GM18873 (cell line): ENCODE results near the gene ADPRM.

Experiments used
- ATAC-seq: cut with Tn5 transposase; IDR thresholded peaks from one replicate; pipeline ENCODE4 v1.9.1; 2021; ENCODE audit warnings: mild to moderate bottlenecking, moderate library complexity, moderate number of reproducible peaks; ENCODE audit not compliant: unreplicated experiment, low FRiP score

ADPRM gene

DNA sequence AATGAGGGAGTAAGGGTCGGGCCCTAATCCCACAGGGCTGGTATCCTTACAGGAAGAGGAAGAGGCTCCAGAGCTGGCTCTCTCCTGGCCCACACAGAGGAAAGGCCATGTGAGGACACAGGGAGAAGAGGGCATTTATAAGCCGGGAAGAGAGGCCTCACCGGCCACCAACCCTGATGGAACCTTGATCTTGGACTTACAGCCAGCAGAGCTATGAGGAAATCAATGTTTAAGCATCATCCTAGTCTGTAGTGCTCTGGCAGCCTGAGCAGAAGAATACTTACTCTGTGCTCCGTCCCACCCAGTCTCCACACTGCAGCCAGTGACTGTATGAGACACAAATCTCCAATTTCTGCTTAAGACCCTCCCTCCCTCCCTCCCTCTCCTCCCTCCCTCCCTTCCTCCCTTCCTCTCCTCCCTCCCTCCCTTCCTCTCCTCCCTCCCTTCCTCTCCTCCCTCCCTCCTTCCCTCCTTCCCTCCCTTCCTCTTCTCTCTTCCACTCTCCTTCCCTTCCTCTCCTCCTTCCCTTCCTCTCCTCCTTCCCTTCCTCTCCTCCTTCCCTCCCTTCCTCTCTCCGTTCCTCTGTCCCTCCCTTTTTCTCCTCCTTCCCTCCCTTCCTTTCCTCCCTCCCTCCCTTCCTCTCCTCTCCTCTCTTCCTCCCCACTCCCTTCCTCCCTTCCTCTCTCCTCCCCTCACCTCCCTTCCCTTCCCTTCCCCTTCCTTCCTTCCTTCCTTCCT lies 41.3 kb downstream of the ADPRM start:
- ATAC-seq, result no peak

DNA sequence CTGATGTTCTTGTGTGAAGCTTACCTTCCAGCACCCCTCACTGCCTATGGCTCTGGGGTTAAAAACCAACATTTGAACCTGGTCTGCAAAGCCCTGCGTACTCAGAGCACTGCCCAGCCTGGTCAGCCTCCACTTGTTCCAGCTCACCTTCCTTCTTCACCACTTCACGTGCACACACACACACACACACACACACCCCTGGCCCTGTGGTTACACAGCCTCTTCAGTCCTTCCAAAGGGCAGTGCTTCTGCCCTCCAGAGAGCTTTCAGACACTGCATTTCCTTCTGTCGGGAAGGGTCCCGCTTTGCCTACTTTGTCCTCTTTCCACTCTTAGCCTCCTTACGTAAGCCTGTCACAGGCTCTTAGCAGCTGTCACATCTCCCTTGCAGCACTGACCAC lies 42.0 kb downstream of the ADPRM start:
- ATAC-seq, result no peak

DNA sequence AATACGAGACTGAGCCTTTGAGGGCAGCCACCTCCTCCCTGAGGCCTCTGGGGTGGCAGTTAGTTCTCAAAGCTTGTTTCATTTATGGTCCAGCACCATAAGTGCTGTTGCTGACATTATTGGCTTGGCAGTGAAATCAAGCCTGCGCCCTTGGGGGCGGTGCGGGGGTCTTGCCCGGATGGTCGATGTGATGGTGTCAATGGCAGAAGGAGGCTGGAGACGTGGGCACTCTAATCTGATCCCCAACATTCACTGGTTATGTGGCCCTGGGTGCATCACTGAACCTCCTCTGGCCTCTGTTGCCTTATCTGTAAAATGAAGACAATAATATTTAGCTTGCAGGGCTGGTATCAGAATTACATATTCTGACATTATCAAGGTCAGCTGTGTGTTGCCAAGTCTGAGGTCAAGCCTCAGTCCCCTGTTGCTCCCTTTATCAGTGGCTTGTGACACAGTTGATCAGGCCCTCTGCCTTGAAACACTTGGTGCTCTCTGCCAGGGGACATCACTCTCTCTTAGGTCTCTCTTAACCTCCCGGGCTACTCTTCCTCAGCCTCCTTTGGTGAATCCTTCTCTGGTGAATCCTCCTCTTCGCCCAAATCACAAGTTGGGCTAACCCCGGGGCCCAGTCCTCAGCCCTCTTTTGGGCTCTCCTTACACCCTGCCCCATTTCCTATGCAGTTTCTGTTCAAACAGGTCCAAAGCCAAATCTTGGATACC lies 44.2 kb downstream of the ADPRM start:
- no peak for ATAC-seq

DNA sequence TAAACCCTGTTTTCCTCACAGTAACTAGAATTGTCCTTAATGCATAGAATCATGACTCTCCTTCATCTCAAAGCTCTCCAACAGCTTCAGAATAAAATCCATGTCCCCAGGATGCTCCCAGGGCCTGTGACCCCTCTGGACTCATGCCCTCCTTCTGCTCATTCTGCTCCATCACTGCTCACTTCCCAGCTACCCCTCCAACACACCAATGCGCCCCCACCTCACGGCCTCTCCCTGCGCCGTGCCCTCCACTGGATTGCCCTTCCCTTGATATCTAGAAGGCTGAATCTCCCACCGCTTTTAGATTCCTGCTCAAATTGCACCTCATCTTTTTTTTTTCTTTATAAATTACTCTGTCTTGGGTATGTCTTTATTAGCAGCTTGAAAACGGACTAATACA lies 45.0 kb downstream of the ADPRM start:
- ATAC-seq, result no peak

DNA sequence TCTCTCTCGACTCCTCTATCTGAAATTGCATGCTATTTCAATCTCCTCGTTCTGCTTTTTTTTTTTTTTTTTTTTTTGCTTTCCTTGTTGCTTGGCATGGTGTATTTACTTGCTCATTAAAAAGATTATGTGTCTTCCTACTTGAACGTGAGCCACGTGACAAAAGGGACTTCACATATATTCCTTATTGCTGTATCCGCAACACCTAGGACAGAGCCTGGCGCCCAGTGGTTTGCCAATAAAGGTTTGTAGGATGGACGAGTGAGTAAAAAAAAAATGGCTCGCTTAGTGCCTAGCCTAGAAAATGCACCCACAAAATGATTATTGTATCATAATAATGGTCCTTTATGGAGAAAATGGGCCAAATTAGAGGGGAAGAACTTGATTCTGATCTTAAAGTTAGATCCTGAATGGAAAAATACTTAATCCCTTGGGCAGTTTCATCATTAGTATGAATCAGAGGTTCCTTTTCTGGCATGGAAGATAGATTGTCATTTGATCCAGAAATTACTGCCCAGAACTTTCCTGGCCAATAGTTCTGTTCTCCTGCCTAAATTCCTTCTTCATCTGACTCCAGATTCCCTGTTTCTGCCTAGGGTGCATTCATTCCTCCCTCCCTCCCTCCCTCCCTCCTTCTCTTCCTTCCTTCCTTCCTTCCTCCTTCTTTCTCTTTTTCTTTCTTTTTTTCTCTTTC lies 46.1 kb downstream of the ADPRM start:
- no peak for ATAC-seq

DNA sequence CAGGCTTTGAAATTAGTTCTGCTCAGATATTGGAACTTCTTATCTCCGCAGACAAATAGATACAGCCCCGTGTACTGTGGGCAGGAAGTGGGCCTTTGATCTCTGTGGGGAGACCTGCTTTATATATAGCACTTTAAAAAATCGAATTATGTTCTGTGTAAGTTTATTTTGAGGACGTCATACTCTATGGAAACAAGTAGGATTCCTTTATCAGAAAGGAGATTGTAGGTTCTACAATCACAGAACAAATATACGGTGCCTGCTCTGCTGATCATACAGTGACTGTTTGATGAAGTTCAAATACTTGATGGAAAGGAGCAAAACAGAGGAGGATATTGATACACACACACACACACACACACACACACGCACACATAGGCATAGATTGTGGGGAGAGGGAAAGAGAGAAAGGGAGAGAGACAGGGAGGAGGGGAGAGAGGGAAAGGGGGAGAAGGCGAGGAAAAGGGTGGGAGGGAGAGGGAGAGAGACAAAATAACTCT lies 47.2 kb downstream of the ADPRM start:
- ATAC-seq, result no peak

DNA sequence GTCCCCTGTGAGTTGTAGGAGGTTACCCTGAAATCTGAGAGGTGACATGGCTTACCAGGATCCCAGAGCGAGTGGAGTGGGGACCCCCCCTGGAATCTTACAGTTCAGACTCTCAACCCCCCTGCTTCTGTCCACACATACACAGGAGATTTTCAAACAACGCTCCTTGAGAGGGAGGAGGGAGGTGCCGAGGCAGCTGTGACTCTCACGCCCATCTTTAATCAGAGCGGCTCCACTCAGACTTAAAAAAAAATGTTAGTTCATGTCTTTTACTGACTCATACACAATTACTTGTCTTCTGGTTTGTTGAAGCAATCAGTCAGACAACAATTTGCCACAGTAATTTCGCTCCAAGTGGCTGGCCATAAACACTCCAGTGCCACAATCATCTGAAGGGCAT lies 47.8 kb downstream of the ADPRM start:
- no peak for ATAC-seq

DNA sequence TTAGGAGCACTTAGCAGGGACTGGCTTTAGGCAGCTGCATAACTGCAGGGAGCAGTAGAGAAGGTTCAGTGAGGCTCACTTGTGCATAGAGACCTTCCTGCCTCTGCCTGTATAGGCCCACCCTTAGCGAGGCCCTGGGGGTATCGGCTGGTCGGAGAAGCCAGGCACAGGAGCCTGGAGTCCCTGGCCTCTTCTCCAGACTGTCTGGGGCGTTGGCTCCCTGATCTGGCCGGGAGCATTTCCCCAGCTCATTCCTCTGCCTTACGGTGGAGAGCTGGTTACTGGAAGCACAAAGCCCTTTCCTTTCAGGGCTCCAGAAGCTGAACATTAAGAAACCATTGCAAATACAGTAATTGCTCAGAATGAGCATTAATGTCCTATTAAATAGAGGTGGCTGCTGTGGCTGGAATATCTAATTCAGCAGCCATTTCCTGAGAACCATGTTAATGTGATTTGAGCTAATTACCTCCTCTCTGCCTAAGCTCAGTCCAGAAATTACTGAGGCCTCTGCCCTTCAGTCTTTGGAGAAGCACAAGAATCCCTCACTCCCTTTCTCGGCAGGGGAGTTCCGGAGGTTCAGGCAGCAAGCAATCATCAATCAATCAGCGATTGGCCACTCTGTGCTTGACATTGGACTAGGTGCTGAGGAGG lies 51.3 kb downstream of the ADPRM start:
- no peak for ATAC-seq

DNA sequence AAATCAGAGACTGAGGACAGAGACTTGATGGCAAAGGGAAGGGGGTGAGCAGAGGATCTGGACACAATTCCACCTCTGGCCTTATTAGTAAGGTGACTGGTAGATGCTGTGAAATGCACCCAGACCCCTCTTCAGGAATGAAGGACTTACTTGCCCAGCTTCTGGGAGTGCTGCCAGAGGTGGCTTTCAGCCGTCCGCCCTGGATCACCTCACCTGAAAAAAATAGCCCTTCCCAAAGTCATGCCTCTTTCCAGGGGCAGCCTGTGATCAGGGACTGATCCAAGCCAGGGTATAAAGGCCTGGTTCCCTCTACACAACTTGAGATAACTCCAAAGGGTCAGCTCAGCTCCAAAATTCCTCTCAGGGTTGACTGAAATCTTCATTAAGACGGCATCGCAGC lies 52.8 kb downstream of the ADPRM start:
- ATAC-seq, result no peak

DNA sequence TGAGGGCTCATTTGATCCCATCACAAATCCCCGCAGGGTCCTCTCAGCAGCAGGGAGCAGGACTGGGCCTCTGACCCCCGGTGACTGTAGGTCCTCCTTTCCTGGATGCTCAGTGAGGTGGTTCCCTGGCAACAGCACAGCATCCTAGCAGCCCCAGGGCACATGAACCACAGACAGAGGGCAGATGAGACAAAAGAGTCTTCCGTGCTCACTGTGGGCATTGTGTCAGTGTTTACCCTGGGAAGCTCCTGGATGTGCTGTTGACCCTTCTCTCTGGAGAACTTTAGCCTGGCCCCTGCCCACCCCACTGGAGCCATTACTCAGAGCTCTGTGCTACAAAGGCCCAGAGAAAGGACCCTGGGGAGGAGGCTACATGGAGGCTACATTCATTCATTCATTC lies 54.2 kb downstream of the ADPRM start:
- ATAC-seq, result no peak

DNA sequence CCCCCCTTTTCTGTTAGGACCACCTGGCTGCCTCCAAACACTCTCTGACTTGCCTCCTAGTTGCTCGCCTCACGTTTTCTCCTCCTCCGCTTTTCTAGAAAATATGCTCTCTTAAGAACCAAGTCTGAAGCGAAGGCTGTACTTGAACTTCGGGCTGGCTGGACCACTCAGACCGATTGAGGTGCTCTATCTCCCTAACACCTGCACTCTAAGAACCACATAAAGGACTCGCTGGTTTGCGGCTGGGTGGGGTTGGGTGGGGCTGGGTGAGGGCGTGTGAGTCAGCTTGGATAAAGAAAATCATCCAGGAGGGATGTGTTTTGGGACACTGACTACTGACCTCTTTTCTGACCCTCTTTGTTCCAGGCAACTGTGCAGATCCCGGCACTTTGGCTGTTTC lies 55.3 kb downstream of the ADPRM start:
- ATAC-seq, result no peak

DNA sequence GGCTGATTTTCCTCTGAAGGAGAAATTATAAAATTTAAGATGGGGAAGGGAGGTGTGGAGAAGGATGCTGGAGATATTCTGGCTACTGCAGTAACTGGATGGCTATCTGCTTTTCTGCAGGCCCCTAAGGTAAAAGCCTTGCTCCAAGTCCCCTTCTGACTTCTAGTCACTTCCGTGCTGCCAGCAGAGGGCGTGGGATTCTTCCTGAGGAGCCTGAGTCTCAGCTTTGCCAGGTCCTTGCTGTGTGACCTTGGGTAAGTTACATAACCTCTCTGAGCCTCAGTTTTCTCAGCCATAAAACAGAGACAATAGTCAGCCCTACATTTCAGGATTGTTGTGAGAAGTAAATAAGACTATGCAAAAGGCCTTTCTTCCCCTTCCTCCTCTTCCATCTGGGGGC lies 56.7 kb downstream of the ADPRM start:
- ATAC-seq, result no peak

DNA sequence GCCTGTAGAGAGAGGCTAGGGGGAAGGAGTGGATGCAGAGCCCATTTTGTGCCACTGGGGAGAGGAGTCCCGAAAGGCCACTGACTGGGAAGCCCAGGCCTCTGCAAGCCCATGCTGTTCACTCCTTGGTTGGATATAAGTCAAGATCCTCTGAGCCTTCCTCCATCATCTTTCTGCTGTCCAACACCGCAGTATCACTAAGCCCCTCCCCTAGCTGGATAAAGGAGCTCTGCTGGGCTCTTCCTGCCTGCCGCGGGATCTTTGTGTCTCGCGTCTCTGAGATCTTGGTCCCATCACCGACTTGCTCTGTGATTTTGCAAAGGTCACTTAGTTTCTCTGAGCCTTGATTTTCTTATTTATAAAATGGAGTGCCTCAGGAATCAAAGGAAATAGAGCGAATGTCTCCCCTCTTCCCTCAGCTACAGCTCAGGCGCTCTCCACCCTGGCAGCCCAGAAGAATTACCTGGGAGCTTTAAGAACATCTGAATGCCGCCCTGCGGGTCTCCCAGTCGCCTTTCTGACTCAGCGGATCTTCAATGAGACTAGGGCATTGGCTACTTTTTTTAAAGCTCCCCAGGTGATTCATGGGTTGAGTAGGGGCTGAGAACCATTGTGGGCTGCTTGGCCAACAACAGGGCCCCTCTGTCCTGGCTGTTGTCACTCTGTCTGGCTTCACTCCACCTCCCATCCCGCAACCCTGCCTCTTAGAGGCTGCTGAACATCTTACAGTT lies 57.6 kb downstream of the ADPRM start:
- ATAC-seq, result no peak

DNA sequence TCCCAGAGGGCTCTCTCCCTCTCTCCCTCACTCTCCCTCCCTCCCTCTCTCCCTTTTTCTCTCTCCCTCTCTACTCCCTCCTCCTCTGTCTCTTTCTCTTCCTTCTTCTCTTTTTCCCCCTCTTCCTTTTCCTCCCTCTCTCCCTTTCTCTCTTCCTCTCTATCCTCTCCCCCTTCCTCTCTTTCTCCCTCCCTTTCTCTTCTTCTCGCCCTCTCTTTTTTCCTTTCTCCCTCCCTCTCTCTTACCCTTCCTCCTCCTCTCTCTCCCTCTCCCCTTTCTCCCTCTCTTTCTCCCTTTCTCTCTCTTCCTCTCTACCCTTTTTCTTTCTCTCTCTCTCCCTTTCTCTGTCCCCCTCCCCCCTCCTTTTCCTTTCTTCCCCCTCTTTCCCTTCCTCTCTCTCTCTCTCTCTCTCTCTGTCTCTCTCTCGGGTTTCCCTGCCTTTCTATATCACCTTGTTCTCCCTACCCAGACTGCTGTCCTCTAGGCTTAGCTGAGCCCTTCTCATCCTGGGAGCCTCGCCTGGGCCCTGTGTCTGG lies 58.3 kb downstream of the ADPRM start:
- no peak for ATAC-seq

DNA sequence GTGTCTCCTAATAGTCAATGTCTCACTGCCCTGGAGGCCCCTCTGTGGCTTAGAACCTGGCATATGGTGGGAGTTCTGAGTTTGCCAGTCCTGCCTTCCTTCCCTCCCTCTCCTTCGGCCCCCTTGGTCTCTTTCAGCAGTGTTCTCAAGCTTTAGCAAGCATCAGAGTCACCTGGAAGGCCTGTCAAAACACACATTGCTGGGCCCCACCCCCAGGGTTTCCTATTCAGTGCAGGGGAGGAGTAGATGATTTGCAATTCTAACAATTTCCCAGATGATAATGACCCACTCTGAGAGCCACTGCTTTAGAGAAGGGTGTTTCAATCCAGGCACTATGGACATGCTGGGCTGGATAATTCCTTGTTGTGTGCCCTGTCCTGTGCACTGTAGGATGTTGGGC lies 58.8 kb downstream of the ADPRM start:
- no peak for ATAC-seq

DNA sequence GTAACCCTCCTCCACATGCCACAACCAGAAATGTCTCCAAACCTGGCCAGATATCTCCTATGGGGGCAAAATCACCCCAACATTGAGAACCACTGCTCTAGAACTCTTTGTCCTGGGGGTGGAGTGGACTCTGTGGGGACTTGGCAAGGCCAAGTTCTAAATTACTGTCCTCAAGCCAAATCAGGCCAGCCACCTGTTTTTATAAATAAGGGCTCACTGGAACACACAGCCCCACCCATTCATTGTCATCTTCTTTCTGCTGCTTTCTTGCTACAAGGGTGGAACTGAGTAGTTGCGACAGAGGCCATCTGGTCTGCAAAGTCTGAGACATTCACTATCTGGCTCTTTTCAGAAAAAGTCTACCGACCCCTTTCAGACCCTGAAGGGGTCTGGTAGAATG lies 59.2 kb downstream of the ADPRM start:
- no peak for ATAC-seq

DNA sequence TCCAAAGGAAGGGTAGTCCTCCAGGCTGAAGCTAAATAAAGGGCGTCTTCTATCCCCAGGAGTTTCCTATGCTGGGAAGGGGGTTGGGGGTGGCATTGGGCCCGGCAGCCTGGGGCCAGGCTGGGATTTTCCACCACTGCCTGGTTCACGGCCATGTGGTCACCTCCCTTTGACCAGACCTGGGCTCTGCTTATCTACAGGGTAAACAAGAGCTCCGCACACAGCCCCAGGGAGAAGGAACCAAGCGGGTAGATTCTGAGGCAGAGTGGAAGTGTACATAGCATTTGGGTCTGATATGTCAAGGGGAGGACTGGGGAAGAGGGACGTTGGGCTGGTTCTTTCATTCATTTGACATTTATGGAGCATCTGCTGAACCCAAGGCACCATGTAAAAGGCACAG lies 59.7 kb downstream of the ADPRM start:
- ATAC-seq, result no peak

DNA sequence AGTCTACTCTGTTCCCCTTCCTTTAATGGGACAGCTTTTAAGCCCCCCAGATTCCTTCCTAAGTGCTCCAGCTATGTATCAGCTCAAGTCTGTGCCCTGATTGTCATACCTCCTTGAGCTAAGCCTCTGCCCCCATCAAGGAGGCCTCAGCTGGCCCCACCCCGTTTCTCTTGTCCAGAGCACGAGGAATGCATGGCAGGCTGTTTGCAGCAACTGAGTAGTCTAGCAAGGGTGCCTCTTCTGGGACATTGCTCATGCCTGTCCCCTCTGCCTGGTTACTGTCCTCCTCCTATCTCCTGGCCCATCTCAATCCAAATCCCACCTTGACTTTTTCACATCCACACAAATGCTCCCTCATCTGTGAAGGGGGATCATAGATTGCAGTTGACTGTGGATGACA lies 60.3 kb downstream of the ADPRM start:
- ATAC-seq, result no peak

DNA sequence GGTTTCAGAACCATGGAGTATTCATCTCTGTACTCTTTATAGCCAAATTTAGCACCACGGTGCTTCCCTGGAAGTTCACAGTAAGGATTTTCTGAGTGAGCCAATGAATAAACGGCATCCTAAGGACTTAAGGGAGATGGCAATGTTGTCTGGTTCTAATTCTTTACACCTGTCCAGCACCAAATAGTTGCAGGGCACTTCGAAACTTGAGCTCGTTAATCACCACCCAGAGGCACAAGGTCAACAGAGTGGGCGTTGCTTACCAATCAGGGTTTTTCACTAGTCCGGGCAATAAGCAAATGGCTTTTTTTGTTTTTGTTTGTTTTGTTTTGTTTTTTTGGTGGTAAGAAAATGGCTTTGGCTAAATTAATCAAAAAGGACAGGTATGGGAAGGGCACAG lies 60.7 kb downstream of the ADPRM start:
- no peak for ATAC-seq
